ENCODE results near the gene CELSR1. TPM values are rescaled to one million over a fixed set of nuclear protein-coding genes. Genes with fewer than 3 reads are reported as not detected.

CELSR1 gene
- total and polyA plus RNA-seq, 7 donors: 0.09 to 0.39 (median 0.18) TPM

DNA sequence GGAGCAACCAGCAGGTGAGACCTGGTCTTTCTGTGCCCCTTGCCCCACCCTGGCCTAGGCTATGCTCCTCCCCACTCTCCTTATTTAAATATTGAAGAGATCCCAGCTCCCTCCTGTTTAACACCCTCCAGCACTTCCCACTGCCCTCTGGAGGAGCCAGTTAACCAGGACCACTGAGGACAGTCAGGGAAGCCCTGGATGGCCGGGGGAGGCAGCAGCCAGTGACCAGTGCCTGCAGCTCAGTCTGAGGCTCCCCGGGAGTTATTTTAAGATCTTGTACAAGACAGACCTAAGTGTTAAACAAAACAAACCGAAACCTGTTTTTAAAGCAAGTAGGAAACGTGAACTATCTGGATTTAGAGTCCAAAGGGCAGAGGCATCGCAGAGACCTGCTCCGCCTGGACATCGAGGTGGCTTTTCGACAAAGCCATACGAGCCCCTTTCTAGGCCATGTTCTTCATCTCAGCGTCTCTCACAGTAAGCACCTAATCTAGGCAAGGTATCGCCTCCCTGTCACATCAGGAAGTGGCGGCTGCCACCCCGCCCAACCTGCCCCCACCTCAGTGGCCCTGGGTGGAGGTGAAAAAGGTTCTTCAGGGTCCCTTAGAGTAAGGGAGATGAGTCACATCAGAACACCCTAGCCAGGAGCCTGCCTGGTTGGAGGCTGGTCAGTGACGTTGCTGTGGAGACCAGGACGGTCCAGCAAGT is 166.7 kb downstream of the CELSR1 start:
- intact Hi-C loops (cut with DNase I): no loop called here
- no peak for DNase-seq
- WGBS, 3 donors: 76 to 84% (median 81%) methylated on average over 15 of the region's 15 CpGs
- Histone ChIP-seq H3K27ac (no peak overlapping the region), H3K9me3 (no peaks in the 10 kb centered on the region), H3K4me1 (no peaks in the 10 kb centered on the region), H3K27me3 (ENCODE audit: insufficient read depth in 3 of 3, low read length in 2 of 3) (no peaks in the 10 kb centered on the region), H3K36me3 (ENCODE audit: insufficient read depth in 1 of 2, low read depth in 1 of 2) (no peaks in the 10 kb centered on the region), H3K4me3 (no peak overlapping the region)
- no peak for ATAC-seq
- TF ChIP-seq CTCF (IDR thresholded peaks at IDR 0.05): no peak

DNA sequence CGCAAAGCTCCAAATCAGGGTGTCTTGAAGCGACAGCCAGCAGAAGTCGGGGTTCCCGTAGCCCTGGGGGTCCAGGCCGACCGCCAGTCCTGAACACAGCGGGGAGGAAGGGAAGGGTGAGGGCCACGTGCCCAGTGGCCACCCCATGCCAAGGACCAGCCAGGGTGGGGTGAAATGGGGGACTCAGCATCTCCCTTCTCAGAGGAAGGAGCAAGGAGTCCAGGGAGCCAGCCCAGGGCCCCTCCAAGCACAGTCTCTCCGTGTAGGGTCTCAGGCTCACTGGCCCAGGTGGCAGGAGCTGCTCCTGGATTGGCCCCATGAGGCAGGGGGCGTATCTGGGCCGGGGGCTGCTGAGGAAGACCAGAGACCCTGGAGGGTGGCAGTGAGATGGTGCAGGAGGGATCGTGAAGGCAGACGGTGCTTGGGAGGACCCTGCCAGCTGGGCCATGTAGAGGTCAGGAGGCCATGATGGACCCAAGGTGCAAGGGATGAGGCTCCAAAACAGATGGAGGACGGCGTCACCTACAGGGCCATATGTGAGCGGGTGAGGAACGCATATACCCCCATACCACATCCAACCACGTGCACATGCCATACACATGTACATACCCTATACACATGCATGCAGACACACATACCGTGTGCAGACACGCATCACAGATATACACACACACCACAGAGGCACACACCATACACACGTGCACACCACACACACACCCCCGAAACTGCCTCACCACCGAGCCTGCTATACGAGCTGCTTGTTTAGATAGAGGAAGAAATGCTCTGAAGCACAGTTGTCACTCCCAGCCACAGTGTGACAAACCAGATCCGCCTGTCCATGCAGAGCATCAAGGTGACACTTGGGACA is 167.5 kb downstream of the CELSR1 start:
- Histone ChIP-seq H3K36me3 (ENCODE audit: insufficient read depth in 1 of 2, low read depth in 1 of 2) (no peaks in the 10 kb centered on the region), H3K27me3 (ENCODE audit: insufficient read depth in 3 of 3, low read length in 2 of 3) (peaks cover 0 to 7% (median 0%) of the 10 kb centered on the region in 3 donors), H3K4me3 (no peak overlapping the region), H3K9me3 (no peaks in the 10 kb centered on the region), H3K4me1 (no peaks in the 10 kb centered on the region), H3K27ac (no peak overlapping the region)
- ATAC-seq (no peak), DNase-seq (peak in 1 of 2 donors; percentile 46)
- TF ChIP-seq CTCF (IDR thresholded peaks at IDR 0.05): no peak
- WGBS, 3 donors: 77 to 87% (median 83%) methylated on average over 25 of the region's 25 CpGs
- intact Hi-C loops (cut with DNase I): loop anchor here in 1 of 2 donors (5.0 kb wide), 1 partner anchor 172 kb away; no protein-coding TSS in a partner anchor

- H3K4me1 ChIP-seq: no peaks in the 10 kb centered on the region
- H3K36me3 ChIP-seq (ENCODE audit: insufficient read depth in 1 of 2, low read depth in 1 of 2): no peaks in the 10 kb centered on the region
- no peak overlapping the region for H3K4me3 ChIP-seq
- no peak overlapping the region for H3K27ac ChIP-seq
- intact Hi-C loops (cut with DNase I): loop anchor here in 1 of 2 donors (5.0 kb wide), 1 partner anchor 173 kb away; no protein-coding TSS in a partner anchor
- no peaks in the 10 kb centered on the region for H3K9me3 ChIP-seq
- DNase-seq: no peak
- ATAC-seq: no peak
- H3K27me3 ChIP-seq (ENCODE audit: insufficient read depth in 3 of 3, low read length in 2 of 3): peaks cover 0 to 15% (median 0%) of the 10 kb centered on the region in 3 donors
- TF ChIP-seq CTCF (IDR thresholded peaks at IDR 0.05): no peak
- 84 to 89% (median 85%) methylated on average over 31 of the region's 31 CpGs for WGBS, 3 donors
These were observed 168.3 kb downstream of the CELSR1 start for GRCh38 chr22:46368871-46369715.

DNA sequence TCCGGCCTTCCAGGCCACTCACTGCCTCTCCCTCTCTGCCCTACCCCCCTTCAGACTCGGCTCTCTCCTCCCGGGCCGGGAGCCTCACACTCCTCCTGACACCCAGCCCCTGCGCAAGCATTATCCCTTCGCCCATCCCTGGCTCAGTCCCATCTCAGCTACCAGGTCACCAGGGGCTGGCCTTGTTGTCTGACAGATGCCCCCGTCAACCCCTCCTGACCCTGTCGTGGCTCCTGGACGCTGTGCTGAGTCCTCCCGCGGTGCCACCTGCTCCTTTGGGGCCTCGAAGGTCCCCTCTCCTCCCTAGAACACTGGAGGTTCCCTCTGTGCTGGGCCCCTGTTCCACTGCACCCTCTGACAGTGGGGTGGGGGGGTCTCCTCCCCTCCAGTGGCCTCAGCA is 169.0 kb downstream of the CELSR1 start:
- no peaks in the 10 kb centered on the region for H3K9me3 ChIP-seq
- no peaks in the 10 kb centered on the region for H3K4me1 ChIP-seq
- H3K27me3 ChIP-seq (ENCODE audit: insufficient read depth in 3 of 3, low read length in 2 of 3): peaks cover 0 to 21% (median 0%) of the 10 kb centered on the region in 3 donors
- DNase-seq (peak in 1 of 2 donors; percentile 51), ATAC-seq (no peak)
- intact Hi-C loops (cut with DNase I): loop anchor here in 1 of 2 donors (5.0 kb wide), 1 partner anchor 174 kb away; no protein-coding TSS in a partner anchor
- H3K27ac ChIP-seq: no peak overlapping the region
- WGBS, 3 donors: 67 to 69% (median 68%) methylated on average over 12 of the region's 12 CpGs
- H3K4me3 ChIP-seq: no peak overlapping the region
- H3K36me3 ChIP-seq (ENCODE audit: insufficient read depth in 1 of 2, low read depth in 1 of 2): no peaks in the 10 kb centered on the region
- no peak for TF ChIP-seq CTCF (IDR thresholded peaks at IDR 0.05)
